Measurements from ENCODE around the gene LAMB4.

Gene LAMB4

GRCh38 chr7:108104324-108104723, 25.8 kb downstream of the LAMB4 start:
- no peak for DNase-seq (ENCODE audit: low read depth in 2 of 2)

- DNase-seq (ENCODE audit: low read depth in 2 of 2): no peak
Observed at GRCh38 chr7:108103558-108104298, 26.4 kb downstream of the LAMB4 start.

GRCh38 chr7:108102671-108103312, 27.4 kb downstream of the LAMB4 start:
- DNase-seq (ENCODE audit: low read depth in 2 of 2): no peak

GRCh38 chr7:108101759-108102158, 28.4 kb downstream of the LAMB4 start:
- no peak for DNase-seq (ENCODE audit: low read depth in 2 of 2)

- DNase-seq (ENCODE audit: low read depth in 2 of 2): peak; percentile 68 to 69
Observed at GRCh38 chr7:108099713-108100112, 30.4 kb downstream of the LAMB4 start.

DNA sequence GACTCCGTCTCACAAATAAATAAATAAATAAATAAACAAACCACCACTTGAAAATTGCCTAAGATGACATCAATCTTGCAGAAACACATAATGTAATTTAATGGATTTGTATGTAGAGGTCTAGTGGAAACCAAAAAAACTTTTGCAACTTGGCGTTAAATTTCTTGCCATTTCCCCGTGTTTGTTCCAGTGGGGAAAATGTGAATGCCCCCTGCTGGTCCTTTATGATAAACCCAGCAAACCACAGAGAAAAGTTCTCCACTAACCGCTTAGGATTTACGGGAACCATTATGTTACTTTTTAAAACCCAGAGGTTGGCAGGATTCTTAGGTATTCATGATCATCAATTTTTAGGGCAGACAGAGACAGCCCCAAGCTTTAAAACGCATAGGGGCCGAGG, 32.5 kb downstream of the LAMB4 start:
- no peak for DNase-seq (ENCODE audit: low read depth in 2 of 2)

DNA sequence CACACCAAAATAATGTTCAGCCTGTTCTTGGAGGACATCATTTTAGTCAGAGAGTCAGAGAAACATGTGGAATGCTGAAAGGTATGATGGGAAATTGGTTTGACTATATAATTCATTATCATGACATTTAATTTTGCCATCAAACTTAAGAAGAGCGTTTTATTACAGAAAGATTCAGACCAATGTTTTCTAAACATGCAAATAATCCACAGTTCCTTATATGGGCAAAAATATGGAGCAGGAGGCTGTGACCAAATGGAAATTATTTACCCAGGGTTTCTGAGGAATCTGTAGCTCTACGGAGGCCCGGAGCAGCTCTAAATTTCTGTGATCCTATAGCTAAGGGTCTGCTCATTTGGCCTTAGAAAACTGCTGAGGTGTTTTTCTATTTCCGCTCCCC, 33.2 kb downstream of the LAMB4 start:
- DNase-seq (ENCODE audit: low read depth in 2 of 2): no peak

DNA sequence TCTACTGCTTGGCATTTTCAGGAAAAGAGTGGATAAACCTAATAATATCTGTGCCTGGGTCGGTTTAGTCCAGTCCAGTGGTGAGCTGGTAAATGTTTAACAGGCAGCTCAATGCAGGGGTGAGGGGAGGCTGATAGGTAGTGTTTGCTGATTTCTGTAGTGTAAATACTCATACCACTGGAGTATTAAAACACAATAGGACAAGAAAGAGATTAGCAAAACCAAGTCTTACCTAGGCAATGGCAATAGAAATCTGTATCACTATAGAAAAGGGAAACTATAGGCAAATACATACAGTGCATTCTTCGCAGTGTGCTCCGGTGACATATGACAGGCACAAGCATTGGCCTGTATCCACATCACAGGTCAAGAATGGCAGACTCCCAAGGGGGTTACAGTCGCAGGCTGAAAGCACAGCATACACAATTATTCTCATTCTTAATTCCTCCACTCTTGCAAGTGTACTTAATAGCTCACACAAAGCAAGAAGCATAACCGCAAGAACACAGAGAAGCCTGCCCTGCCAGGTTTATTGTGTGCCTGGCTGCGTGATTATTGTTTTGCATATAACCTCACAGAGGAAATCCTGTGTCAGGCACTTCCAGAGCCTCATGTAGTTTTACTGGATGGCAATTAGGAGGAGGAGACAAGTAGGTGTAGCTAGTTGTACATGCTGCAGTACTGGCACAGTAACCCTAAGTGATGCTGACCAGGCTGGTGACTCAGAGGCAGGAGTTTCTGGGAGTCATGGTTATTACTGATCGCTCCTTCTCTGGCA, 35.0 kb downstream of the LAMB4 start:
- DNase-seq (ENCODE audit: low read depth in 2 of 2): peak; percentile 81 to 82

- DNase-seq (ENCODE audit: low read depth in 2 of 2): peak; percentile 97 to 98
Observed at GRCh38 chr7:108094346-108094745, 35.8 kb downstream of the LAMB4 start.

DNA sequence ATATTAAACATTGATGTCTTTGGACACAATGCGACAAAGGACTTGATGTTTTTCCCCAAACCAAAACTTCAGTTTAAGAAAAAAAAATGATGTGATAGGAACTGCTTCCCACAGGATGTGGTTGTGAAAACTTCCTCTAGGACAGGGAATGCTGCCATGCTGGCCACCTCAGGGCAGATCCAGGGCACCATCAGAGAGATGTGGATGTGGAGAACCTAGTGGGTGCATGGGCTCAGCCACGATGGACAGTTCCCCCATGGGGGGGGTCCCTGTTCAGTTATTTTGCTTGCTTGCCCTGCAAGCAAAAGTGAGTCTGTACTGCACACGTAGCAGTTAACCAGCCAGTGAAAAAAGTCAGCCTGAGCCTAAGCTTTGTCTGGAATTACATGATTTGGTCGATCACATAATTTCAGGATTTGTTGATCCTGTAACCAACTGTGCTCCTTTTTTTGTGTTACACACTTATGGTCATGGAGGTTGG, 36.3 kb downstream of the LAMB4 start:
- no peak for DNase-seq (ENCODE audit: low read depth in 2 of 2)

GRCh38 chr7:108093341-108093740, 36.8 kb downstream of the LAMB4 start:
- no peak for DNase-seq (ENCODE audit: low read depth in 2 of 2)

DNA sequence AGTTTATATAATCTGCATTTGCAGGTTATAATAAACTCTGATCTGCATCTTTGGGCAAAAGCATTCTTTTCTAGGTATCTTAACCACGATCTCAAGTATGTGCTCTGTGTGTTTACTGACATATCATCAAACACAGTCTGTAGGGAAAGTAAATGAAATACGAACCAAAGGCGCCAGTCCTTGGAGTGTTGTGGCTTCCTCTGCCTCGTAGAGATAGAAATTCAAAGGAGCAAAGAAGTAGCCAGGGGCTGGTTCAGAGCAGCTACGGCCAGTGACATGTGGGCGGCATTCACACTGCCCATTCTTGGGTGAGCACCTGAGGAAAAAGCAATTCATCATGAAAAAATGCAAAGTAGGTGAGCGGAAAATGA, 38.7 kb downstream of the LAMB4 start:
- no peak for DNase-seq (ENCODE audit: low read depth in 2 of 2)

DNA sequence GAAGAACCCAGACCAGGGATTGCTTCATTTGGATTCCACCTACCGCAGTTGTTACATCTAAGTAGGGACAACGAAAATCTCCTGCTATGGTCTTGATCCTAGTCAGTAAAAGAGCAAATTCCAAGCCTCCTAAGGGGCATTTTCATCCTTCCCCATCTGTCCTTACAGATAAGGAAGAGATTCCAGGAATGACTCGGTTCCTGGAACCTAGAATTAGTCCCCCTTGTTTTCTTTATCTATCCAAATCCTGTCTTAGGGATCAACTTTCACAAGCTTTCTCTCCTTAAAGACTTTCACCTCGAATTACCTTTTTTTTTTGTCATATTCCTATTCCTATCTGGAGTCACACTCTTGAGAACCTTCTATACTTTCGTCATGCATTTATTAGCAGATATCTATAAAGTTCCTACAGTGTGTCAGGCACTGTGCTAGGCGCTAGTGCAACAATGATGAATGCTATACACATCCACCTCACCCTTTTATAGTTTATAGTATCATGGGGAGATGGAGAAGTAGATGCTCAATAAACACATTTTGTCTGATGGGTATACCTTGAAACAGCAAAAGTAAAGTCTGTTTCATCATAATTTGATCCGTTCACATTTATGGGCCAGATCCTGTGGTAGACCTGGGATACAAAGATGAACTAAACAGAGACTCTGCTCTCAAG, 39.2 kb downstream of the LAMB4 start:
- DNase-seq (ENCODE audit: low read depth in 2 of 2): no peak

GRCh38 chr7:108089381-108089780, 40.8 kb downstream of the LAMB4 start:
- no peak for DNase-seq (ENCODE audit: low read depth in 2 of 2)

GRCh38 chr7:108088729-108089128, 41.4 kb downstream of the LAMB4 start:
- DNase-seq (ENCODE audit: low read depth in 2 of 2): no peak

- DNase-seq (ENCODE audit: low read depth in 2 of 2): no peak
Observed at GRCh38 chr7:108087778-108088177, 42.4 kb downstream of the LAMB4 start.

- no peak for DNase-seq (ENCODE audit: low read depth in 2 of 2)
Observed at GRCh38 chr7:108086962-108087361, 43.2 kb downstream of the LAMB4 start.

GRCh38 chr7:108086546-108086945, 43.6 kb downstream of the LAMB4 start:
- DNase-seq (ENCODE audit: low read depth in 2 of 2): peak in 1 of 2 experiments; percentile 33

DNA sequence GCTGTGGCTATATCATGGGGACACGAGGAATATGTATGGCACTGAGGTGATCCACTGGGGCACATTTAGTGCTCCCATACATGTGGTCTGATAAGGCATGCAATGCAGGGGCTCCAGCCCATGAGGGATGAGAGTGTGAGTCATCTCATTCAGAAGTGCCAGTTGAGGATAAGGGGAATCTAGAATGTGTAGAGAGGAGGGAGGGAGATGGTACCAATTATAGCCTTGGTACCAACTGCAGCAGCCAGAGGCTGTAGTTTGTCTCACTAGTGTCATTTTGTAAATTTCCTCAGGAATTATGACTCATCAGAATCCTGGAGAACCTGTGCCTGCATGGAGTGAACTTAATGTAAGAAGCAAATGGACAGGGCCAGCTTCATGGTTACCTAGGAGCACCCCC, 46.2 kb downstream of the LAMB4 start:
- no peak for DNase-seq (ENCODE audit: low read depth in 2 of 2)

DNA sequence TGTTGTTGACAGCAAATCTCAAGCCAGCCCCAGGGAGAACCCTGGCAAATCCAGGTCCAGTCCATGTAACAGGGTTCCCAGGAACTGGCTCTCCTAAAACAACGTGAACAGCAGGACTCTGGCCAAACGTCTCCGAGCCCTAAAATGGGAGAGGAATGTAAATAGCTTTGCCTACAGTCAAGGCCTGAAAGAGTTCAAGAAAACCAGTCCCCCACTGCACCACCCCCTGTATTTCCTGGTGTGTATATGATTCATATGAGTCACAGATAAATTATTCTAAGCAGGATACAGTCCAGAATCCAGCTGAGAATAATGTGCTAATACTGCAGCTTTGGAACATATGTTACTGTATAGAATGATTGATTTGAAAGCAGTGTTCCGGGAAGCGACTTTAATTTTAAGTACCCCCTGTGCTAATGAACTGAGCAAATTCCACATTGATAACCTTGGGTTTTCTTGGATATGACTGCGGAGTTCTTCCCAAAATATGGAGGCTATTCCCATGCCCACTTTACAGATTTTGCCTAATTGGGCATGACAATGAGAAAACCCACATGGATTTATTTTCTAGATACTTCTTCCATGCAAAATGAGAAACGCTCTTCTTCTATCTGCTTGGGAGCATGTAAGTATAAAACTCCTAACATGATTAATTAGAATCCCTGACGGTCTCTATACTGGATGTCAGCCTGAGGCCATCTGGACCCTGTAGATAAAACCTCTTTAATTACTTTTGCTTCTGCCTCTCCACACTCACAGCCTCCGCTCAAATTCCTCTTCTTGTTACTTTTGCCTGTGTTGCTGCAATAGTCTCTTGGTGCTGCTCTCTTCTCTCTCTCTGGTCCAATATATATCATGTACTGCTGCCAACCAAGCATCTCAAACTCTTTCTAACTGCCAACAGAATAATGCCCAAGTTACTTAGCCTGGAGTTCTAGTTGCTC, 50.2 kb downstream of the LAMB4 start:
- peak; percentile 98 for DNase-seq (ENCODE audit: low read depth in 2 of 2)

GRCh38 chr7:108079276-108079647, 50.9 kb downstream of the LAMB4 start:
- DNase-seq (ENCODE audit: low read depth in 2 of 2): peak in 1 of 2 experiments; percentile 90
